ENCODE results near the gene THADA.
"Not testable (repeated sequence)": the region's sequence is repeated elsewhere in the genome, so short reads cannot be mapped to it uniquely, and the experiment has no call there.

The THADA gene

GRCh38 chr2:43605851-43606250, 10.0 kb upstream of the THADA start:
- no peak overlapping the region for H3K4me3 ChIP-seq (ENCODE audit: low read depth in 1 of 2, low read length in 1 of 2)
- H3K27ac ChIP-seq: no peak overlapping the region
- H3K27me3 ChIP-seq: no peaks in the 10 kb centered on the region
- TF ChIP-seq CTCF (IDR thresholded peaks at IDR 0.05): no peak
- no peaks in the 10 kb centered on the region for H3K36me3 ChIP-seq
- no peaks in the 10 kb centered on the region for H3K4me1 ChIP-seq (ENCODE audit: control insufficient read depth in 1 of 2, insufficient read depth in 1 of 2, low read depth in 1 of 2, low read length in 1 of 2)
- H3K9me3 ChIP-seq: no peaks in the 10 kb centered on the region

GRCh38 chr2:43605079-43605655, 9.3 kb upstream of the THADA start:
- no peaks in the 10 kb centered on the region for H3K9me3 ChIP-seq
- TF ChIP-seq CTCF (IDR thresholded peaks at IDR 0.05): no peak
- no peaks in the 10 kb centered on the region for H3K27me3 ChIP-seq
- no peak overlapping the region for H3K27ac ChIP-seq
- H3K4me3 ChIP-seq (ENCODE audit: low read depth in 1 of 2, low read length in 1 of 2): no peak overlapping the region
- no peaks in the 10 kb centered on the region for H3K4me1 ChIP-seq (ENCODE audit: control insufficient read depth in 1 of 2, insufficient read depth in 1 of 2, low read depth in 1 of 2, low read length in 1 of 2)
- no peaks in the 10 kb centered on the region for H3K36me3 ChIP-seq

- Histone ChIP-seq H3K27me3 (no peaks in the 10 kb centered on the region), H3K36me3 (no peaks in the 10 kb centered on the region), H3K9me3 (no peaks in the 10 kb centered on the region), H3K27ac (no peak overlapping the region), H3K4me3 (ENCODE audit: low read depth in 1 of 2, low read length in 1 of 2) (no peak overlapping the region), H3K4me1 (ENCODE audit: control insufficient read depth in 1 of 2, insufficient read depth in 1 of 2, low read depth in 1 of 2, low read length in 1 of 2) (no peaks in the 10 kb centered on the region)
- TF ChIP-seq CTCF (IDR thresholded peaks at IDR 0.05): no peak
Measured at GRCh38 chr2:43604674-43605073, 8.8 kb upstream of the THADA start.

GRCh38 chr2:43600596-43600995, 4.8 kb upstream of the THADA start:
- H3K4me3 ChIP-seq (ENCODE audit: low read depth in 1 of 2, low read length in 1 of 2); H3K27me3 ChIP-seq; H3K36me3 ChIP-seq; H3K4me1 ChIP-seq (ENCODE audit: control insufficient read depth in 1 of 2, insufficient read depth in 1 of 2, low read depth in 1 of 2, low read length in 1 of 2); H3K9me3 ChIP-seq; H3K27ac ChIP-seq: not testable (repeated sequence)

GRCh38 chr2:43594875-43595274, 963 bp downstream of the THADA start:
- no peak overlapping the region for H3K27ac ChIP-seq
- peaks cover 19% of the 10 kb centered on the region for H3K36me3 ChIP-seq

GRCh38 chr2:43593254-43593653, 2.6 kb downstream of the THADA start:
- peaks cover 15 to 16% of the 10 kb centered on the region in 2 experiments for H3K4me1 ChIP-seq (ENCODE audit: control insufficient read depth in 1 of 2, insufficient read depth in 1 of 2, low read depth in 1 of 2, low read length in 1 of 2)
- peaks cover 30% of the 10 kb centered on the region for H3K36me3 ChIP-seq
- H3K9me3 ChIP-seq: no peaks in the 10 kb centered on the region
- H3K27me3 ChIP-seq: no peaks in the 10 kb centered on the region
- H3K4me3 ChIP-seq (ENCODE audit: low read depth in 1 of 2, low read length in 1 of 2): no peak overlapping the region
- H3K27ac ChIP-seq: no peak overlapping the region
- no peak for TF ChIP-seq CTCF (IDR thresholded peaks at IDR 0.05)

More at GRCh38 chr2:43594875-43595274, 963 bp downstream of the THADA start:
- no peak for TF ChIP-seq CTCF (IDR thresholded peaks at IDR 0.05)
- Histone ChIP-seq H3K4me1 (ENCODE audit: control insufficient read depth in 1 of 2, insufficient read depth in 1 of 2, low read depth in 1 of 2, low read length in 1 of 2) (peaks cover 15 to 16% of the 10 kb centered on the region in 2 experiments), H3K4me3 (ENCODE audit: low read depth in 1 of 2, low read length in 1 of 2) (peak overlapping the region; percentile 76 to 96), H3K27me3 (no peaks in the 10 kb centered on the region), H3K9me3 (no peaks in the 10 kb centered on the region)

All from neutrophil (primary cell).